ENCODE measurements around the gene LHPP. TPM values are rescaled to one million over a fixed set of nuclear protein-coding genes. Genes with fewer than 3 reads are reported as not detected.

The LHPP gene
- total and polyA plus RNA-seq, 2 experiments from 2014 or later: 27.4 to 40.2 TPM

GRCh38 chr10:124530215-124530665 lies 68.6 kb downstream of the LHPP start:
- Histone ChIP-seq H3K4me1 (ENCODE audit: insufficient read depth) (no peaks in the 10 kb centered on the region; the same call in 1 of the 2 replicates), H3K79me2 (replicated peaks; ENCODE audit: insufficient read depth) (no peaks in the 10 kb centered on the region), H2AFZ (no peak overlapping the region), H3K4me2 (no peak overlapping the region), H3K4me3 (no peak overlapping the region), H3F3A (replicated peaks; ENCODE audit: low read depth) (0 out of 2 replicates have a peak, but pooled peaks cover 10% of the 10 kb centered on the region), H3K27me3 (ENCODE audit: insufficient read depth) (no peaks in the 10 kb centered on the region), H3K27ac (ENCODE audit: low read depth) (no peak overlapping the region), H3K36me3 (ENCODE audit: insufficient read depth) (no peaks in the 10 kb centered on the region), H4K20me1 (replicated peaks; ENCODE audit: insufficient read depth) (no peaks in the 10 kb centered on the region), H3K9me2 (ENCODE audit: insufficient read depth) (no peaks in the 10 kb centered on the region)
- Mint-ChIP-seq H3K27me3 (ENCODE audit: insufficient read depth, low read depth, poor library complexity) (peaks cover 6% of the 10 kb centered on the region), H3K9me3 (no peaks in the 10 kb centered on the region), H3K36me3 (ENCODE audit: low read depth) (no peaks in the 10 kb centered on the region), H3K27ac (0 out of 2 replicates have a peak overlapping the region, but pooled peaks have one; percentile 68), H3K4me3 (no peak overlapping the region), H3K4me1 (peaks cover 33% of the 10 kb centered on the region)
- TF ChIP-seq ZNF462 (CRISPR knock-in tag; IDR thresholded peaks at IDR 0.05): no peak
- TF ChIP-seq CTCF (conservative IDR thresholded peaks at IDR 0.05; ENCODE audit: low read depth in 2 of 2): peak; percentile 76 to 99
- TF ChIP-seq ETS1 (IDR thresholded peaks at IDR 0.05): peak; percentile 38; the same call in 1 of the 2 replicates
- DNase-seq (ENCODE audit: low spot score): peak; percentile 89
- ATAC-seq: peak; percentile 86

Measured in GM23338 (cell line).